B cell (primary cell): ENCODE data around the gene RETN. TPM values are rescaled to one million over a fixed set of nuclear protein-coding genes. Genes with fewer than 3 reads are reported as not detected.

Experiments used
- ATAC-seq: fragments of 200-7000 bp; cut with Tn5 transposase; one replicate; pipeline ENCODE4 v1.10.0; 2021; ENCODE audit warnings: low read depth, mild to moderate bottlenecking, moderate number of reproducible peaks, moderate library complexity
- CTCF ChIA-PET: fragments of 350-600 bp; sonication (Branson Sonifier 250); formaldehyde crosslinking; loops from one replicate; lab custom pipeline; 2021; ENCODE audit warnings: antibody characterized with exemption, inconsistent platforms; lab: Charles Lee
- POLR2A ChIA-PET: fragments of 350-600 bp; sonication (Branson Sonifier 250); formaldehyde crosslinking; loops from one replicate; lab custom pipeline; 2021; ENCODE audit warnings: antibody characterized with exemption; lab: Charles Lee
- DNase-seq: peaks from one replicate; pipeline ENCODE4 v3.0.0; 2013
- H2AFZ ChIP-seq: 2 replicates; pipeline ENCODE4 v1.6.1; 2012; ENCODE audit warnings: mild to moderate bottlenecking, low read depth, low read length; ENCODE audit not compliant: insufficient read depth, poor library complexity, severe bottlenecking
- H3K27ac ChIP-seq, 2 donors: 1 replicate in 1 of 2; 2 replicates in 1 of 2; pipeline ENCODE4 v1.5.1; 2012 to 2013; ENCODE audit warnings: low read length in 2 of 2, mild to moderate bottlenecking in 2 of 2, moderate library complexity in 1 of 2
- H3K27me3 ChIP-seq, 4 experiments: fragments of 200-600 bp in 1 of 4; sonication (generic) in 1 of 4; replicated peaks in 1 of 4; 1 replicate in 2 of 4; 2 replicates in 2 of 4; pipeline versions ENCODE4 v1.6.1 to v1.7.0; 2013 to 2016; ENCODE audit warnings: low read length in 3 of 4, mild to moderate bottlenecking in 2 of 4, mixed read lengths in 1 of 4, moderate library complexity in 1 of 4; ENCODE audit not compliant: insufficient read depth in 4 of 4, control insufficient read depth in 3 of 4; ENCODE audit errors: control extremely low read depth in 1 of 4
- H3K36me3 ChIP-seq, 2 experiments: replicated peaks in 1 of 2; 1 replicate in 1 of 2; 2 replicates in 1 of 2; pipeline versions ENCODE4 v1.6.1 to v1.7.1; 2013; ENCODE audit warnings: low read length in 1 of 2; ENCODE audit not compliant: insufficient read depth in 2 of 2, control insufficient read depth in 1 of 2; ENCODE audit errors: control extremely low read depth in 1 of 2, extremely low read depth in 1 of 2
- H3K4me1 ChIP-seq, 2 donors: fragments of 200-600 bp in 1 of 2; sonication (generic) in 1 of 2; 1 replicate in 1 of 2; 2 replicates in 1 of 2; pipeline versions ENCODE4 v1.5.1 to v1.6.1; 2013 to 2017; ENCODE audit warnings: low read length in 2 of 2; ENCODE audit not compliant: control insufficient read depth in 2 of 2, insufficient read depth in 2 of 2
- H3K4me2 ChIP-seq: replicated peaks from 2 replicates; pipeline ENCODE3; 2012; ENCODE audit warnings: mild to moderate bottlenecking, low read depth, low read length; ENCODE audit not compliant: poor library complexity, severe bottlenecking
- H3K4me3 ChIP-seq, 5 experiments: fragments of 200-600 bp in 1 of 5; sonication (generic) in 1 of 5; 1 replicate in 3 of 5; 2 replicates in 2 of 5; pipeline versions ENCODE4 v1.5.1 to v1.7.0; 2011 to 2016; ENCODE audit warnings: low read length in 4 of 5, mild to moderate bottlenecking in 4 of 5, low read depth in 2 of 5, control low read depth in 1 of 5, moderate library complexity in 1 of 5; ENCODE audit not compliant: insufficient read depth in 1 of 5; ENCODE audit errors: control extremely low read depth in 1 of 5, extremely low read depth in 1 of 5
- H3K79me2 ChIP-seq: fragments of 200-600 bp; sonication (generic); one replicate; pipeline ENCODE4 v1.6.0; 2016; ENCODE audit warnings: low read length; ENCODE audit not compliant: control insufficient read depth, insufficient read depth
- H3K9ac ChIP-seq: fragments of 200-600 bp; sonication (generic); 2 replicates; pipeline ENCODE4 v1.6.1; 2017; ENCODE audit warnings: mild to moderate bottlenecking, low read length, moderate library complexity
- H3K9me3 ChIP-seq, 3 donors: one replicate each; pipeline versions ENCODE4 v1.6.1 to v1.7.1; 2013; ENCODE audit warnings: low read length in 2 of 3; ENCODE audit not compliant: control insufficient read depth in 2 of 3, insufficient read depth in 1 of 3; ENCODE audit errors: control extremely low read depth in 1 of 3
- H4K20me1 ChIP-seq: 2 replicates; pipeline ENCODE4 v1.6.0; 2012; ENCODE audit warnings: mild to moderate bottlenecking, low read length; ENCODE audit not compliant: insufficient read depth, control insufficient read depth, poor library complexity, severe bottlenecking
- H3K27ac Mint-ChIP-seq: one replicate; pipeline ENCODE4 v1.8.0; 2021; ENCODE audit warnings: mixed read lengths
- H3K27me3 Mint-ChIP-seq: one replicate; pipeline ENCODE4 v1.8.0; 2021; ENCODE audit warnings: mixed read lengths
- H3K4me1 Mint-ChIP-seq: one replicate; pipeline ENCODE4 v1.8.0; 2021; ENCODE audit warnings: mixed read lengths
- H3K4me3 Mint-ChIP-seq: one replicate; pipeline ENCODE4 v1.8.0; 2021; ENCODE audit warnings: mixed read lengths
- H3K9me3 Mint-ChIP-seq: one replicate; pipeline ENCODE4 v1.8.0; 2022; ENCODE audit warnings: mixed read lengths; ENCODE audit not compliant: insufficient read depth
- EZH2 ChIP-seq: IDR thresholded peaks from 2 replicates; pipeline ENCODE4 v1.6.1; 2012; ENCODE audit warnings: borderline replicate concordance, low read depth, mild to moderate bottlenecking, moderate library complexity, low read length; ENCODE audit not compliant: insufficient read depth, poor library complexity, severe bottlenecking
- WGBS: methylation state at CpG from one replicate; pipeline ENCODE4 v1.1.5; 2013; ENCODE audit warnings: missing lambda C conversion rate; ENCODE audit not compliant: insufficient coverage; 5-methylcytosine and 5-hydroxymethylcytosine counted together
- intact Hi-C: fragments of 100-400 bp; cut with micrococcal nuclease; formaldehyde crosslinking; loops from one replicate; pipeline ENCODE4 v1.10.0; 2022
- polyA minus RNA-seq: library from RNA; depleted of rRNA, polyadenylated mRNA; stranded (reverse); fragments of >200 nt; gene quantifications from 2 replicates; pipeline ENCODE4 v1.2.3, GENCODE V29; 2012
- polyA plus RNA-seq: library from polyadenylated mRNA; depleted of rRNA; stranded (reverse); fragments of >200 nt; gene quantifications from 2 replicates; pipeline ENCODE4 v1.2.3, GENCODE V29; 2012
- total RNA-seq, 2 donors: library from RNA; stranded (reverse); fragments of 120-200 nt in 1 of 2; gene quantifications; 1 replicate in 1 of 2; 2 replicates in 1 of 2; pipeline versions ENCODE4 v1.2.3 to v1.2.4, GENCODE V29; 2013 to 2022
- TF ChIP-seq, protein P1 (sequence below): fragments of 200-600 bp; IDR thresholded peaks from one replicate; pipeline ENCODE4 v1.8.0; 2022; ENCODE audit warnings: antibody characterized with exemption, mild to moderate bottlenecking

RETN gene, protein sequence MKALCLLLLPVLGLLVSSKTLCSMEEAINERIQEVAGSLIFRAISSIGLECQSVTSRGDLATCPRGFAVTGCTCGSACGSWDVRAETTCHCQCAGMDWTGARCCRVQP
- total RNA-seq (not detected in 2 replicates), polyA plus RNA-seq (not detected in 2 replicates), polyA minus RNA-seq (not detected in 2 replicates)
- total RNA-seq (2013) = 0.35 TPM

DNA sequence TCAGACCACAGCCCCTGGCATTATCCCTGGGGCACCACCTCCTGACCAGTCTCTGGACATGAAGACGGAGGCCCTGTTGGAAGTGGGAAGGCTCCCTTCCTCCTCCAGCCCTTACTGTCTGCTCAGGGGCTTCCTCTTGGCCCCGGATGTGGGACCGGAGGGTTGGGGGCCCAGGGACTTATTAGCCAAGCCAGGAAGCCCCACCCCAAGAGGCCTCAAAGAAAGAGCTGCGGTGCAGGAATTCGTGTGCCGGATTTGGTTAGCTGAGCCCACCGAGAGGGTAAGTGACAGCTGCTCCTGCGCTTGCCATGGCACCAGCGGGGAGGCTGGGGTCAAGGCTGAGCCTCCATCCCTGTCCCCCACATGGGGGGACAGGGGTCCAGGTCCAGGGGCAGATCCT lies at the start of gene RETN:
Gene RETN (plus strand): TSS at position 208 of the 400 bp plus-strand sequence. CDS start 278 bp downstream, outside the sequence.
- H3K4me3 Mint-ChIP-seq = no peak within 1 kb of the TSS
- ATAC-seq (no peak), DNase-seq (no peak)
- H3K27me3 Mint-ChIP-seq = peaks cover 39% of the 10 kb centered on the region
- H3K79me2 ChIP-seq = no peaks in the 10 kb centered on the region
- intact Hi-C loops = no loop called here
- TF ChIP-seq EZH2 = no peak
- TF ChIP-seq, protein P1, sequence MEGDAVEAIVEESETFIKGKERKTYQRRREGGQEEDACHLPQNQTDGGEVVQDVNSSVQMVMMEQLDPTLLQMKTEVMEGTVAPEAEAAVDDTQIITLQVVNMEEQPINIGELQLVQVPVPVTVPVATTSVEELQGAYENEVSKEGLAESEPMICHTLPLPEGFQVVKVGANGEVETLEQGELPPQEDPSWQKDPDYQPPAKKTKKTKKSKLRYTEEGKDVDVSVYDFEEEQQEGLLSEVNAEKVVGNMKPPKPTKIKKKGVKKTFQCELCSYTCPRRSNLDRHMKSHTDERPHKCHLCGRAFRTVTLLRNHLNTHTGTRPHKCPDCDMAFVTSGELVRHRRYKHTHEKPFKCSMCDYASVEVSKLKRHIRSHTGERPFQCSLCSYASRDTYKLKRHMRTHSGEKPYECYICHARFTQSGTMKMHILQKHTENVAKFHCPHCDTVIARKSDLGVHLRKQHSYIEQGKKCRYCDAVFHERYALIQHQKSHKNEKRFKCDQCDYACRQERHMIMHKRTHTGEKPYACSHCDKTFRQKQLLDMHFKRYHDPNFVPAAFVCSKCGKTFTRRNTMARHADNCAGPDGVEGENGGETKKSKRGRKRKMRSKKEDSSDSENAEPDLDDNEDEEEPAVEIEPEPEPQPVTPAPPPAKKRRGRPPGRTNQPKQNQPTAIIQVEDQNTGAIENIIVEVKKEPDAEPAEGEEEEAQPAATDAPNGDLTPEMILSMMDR = no peak
- H3K9me3 ChIP-seq = peaks cover 0 to 2% (median 0%) of the 10 kb centered on the region in 3 donors
- no peaks in the 10 kb centered on the region for H4K20me1 ChIP-seq
- no peak within 1 kb of the TSS for H3K27ac ChIP-seq
- CTCF ChIA-PET = interaction anchor here (1.0 to 3.0 kb wide), 2 partner anchors 12 to 16 kb away, joined by 5 to 9 read pairs; partner anchors contain the start of gene TRAPPC5
- no peaks in the 10 kb centered on the region for H3K9me3 Mint-ChIP-seq
- no peak within 1 kb of the TSS for H3K4me2 ChIP-seq
- peaks cover 0 to 41% (median 10%) of the 10 kb centered on the region in 4 experiments for H3K27me3 ChIP-seq
- H2AFZ ChIP-seq = no peak within 1 kb of the TSS
- H3K36me3 ChIP-seq = no peaks in the 10 kb centered on the region
- 55% methylated on average over 7 of the region's 9 CpGs for WGBS
- peak within 1 kb of the TSS; percentile 15 for H3K27ac Mint-ChIP-seq
- no peak within 1 kb of the TSS for H3K4me3 ChIP-seq
- POLR2A ChIA-PET = no interaction called here
- H3K9ac ChIP-seq = no peak within 1 kb of the TSS
- H3K4me1 Mint-ChIP-seq = peaks cover 12% of the 10 kb centered on the region
- H3K4me1 ChIP-seq = peaks cover 8% of the 10 kb centered on the region in 2 donors

- Histone ChIP-seq H3K4me1 (no peaks in the 10 kb centered on the region), H3K27me3 (no peaks in the 10 kb centered on the region), H3K4me3 (no peak overlapping the region), H3K79me2 (no peaks in the 10 kb centered on the region), H3K27ac (no peak overlapping the region), H3K9ac (no peak overlapping the region), H2AFZ (no peak overlapping the region), H4K20me1 (peaks cover 6% of the 10 kb centered on the region), H3K4me2 (no peak overlapping the region), H3K36me3 (peaks cover 5 to 56% of the 10 kb centered on the region in 2 experiments), H3K9me3 (peaks cover 0 to 6% (median 0%) of the 10 kb centered on the region in 3 donors)
- Mint-ChIP-seq H3K4me1 (no peaks in the 10 kb centered on the region), H3K9me3 (no peaks in the 10 kb centered on the region), H3K27me3 (no peaks in the 10 kb centered on the region), H3K27ac (no peak overlapping the region), H3K4me3 (no peak overlapping the region)
- ChIA-PET CTCF (no interaction called here), POLR2A (interaction anchor here (0.7 kb wide), 1 partner anchor 61 kb away, joined by 5 read pairs; the partner anchor contains the start of gene TRAPPC5)
- 96% methylated on average over 43 of the region's 48 CpGs for WGBS
- intact Hi-C loops = no loop called here
- DNase-seq = no peak
- TF ChIP-seq, protein P1 = no peak
- TF ChIP-seq EZH2 = no peak
- no peak for ATAC-seq
These were observed 49.0 kb upstream of the RETN start for GRCh38 chr19:7619671-7620441.
